Sigmoid colon (tissue), 4 donors: ENCODE measurements around the gene SNX8.

Source experiments
- CTCF ChIP-seq, 4 experiments: fragments of 450-650 bp in 3 of 4; fragments of 200-600 bp in 1 of 4; IDR thresholded peaks; one replicate each; pipeline ENCODE4 v1.5.1; 2016 to 2019; ENCODE audit warnings: antibody characterized with exemption in 4 of 4, mild to moderate bottlenecking in 3 of 4, moderate library complexity in 2 of 4
- EP300 ChIP-seq, 4 donors: sonication (generic); formaldehyde crosslinking; IDR thresholded peaks; one replicate each; pipeline ENCODE4 v1.6.1; 2017; ENCODE audit warnings: antibody characterized with exemption in 4 of 4
- POLR2A ChIP-seq, 2 donors: fragments of 450-650 bp; IDR thresholded peaks; one replicate each; pipeline ENCODE4 v1.6.1; 2016; ENCODE audit warnings: antibody characterized with exemption in 2 of 2, mild to moderate bottlenecking in 2 of 2, moderate library complexity in 2 of 2

DNA sequence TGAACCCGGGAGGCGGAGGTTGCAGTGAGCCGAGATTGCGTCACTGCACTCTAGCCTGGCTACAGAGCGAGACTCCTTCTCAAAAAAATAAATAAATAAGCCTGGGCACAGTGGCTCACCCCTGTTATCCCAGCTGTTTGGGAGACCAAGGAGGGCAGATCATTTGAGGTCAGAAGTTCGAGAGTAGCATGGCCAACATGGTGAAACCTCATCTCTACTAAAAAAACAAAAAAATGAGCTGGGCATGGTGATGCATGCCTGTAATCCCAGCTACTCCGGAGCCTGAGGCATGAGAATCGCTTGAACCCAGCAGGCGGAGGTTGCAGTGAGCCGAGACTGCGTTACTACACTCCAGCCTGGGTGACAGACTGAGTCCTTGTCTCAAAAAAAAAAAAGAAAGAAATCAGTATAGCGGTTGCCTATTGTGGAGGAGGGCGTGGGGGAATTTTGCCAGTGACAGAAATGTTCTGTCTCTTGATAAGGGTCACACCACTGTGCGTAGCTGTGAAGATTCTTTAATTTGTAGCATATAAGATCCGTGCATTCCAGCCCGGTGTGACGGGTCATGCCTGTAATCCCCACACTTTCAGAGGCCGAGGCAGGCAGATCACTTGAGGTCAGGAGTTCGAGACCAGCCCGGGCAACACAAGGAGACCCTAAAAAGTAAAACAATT lies 22.5 kb upstream of the SNX8 start:
- TF ChIP-seq POLR2A (IDR thresholded peaks at IDR 0.05) (no peak), CTCF (IDR thresholded peaks at IDR 0.05) (no peak), EP300 (IDR thresholded peaks at IDR 0.05) (no peak)
